ENCODE measurements around the gene CEACAM4. TPM values are rescaled to one million over a fixed set of nuclear protein-coding genes. Genes with fewer than 3 reads are reported as not detected.

Gene CEACAM4
- total and polyA plus RNA-seq, 12 donors = 0.23 to 0.66 (median 0.45) TPM; not detected in 4

DNA sequence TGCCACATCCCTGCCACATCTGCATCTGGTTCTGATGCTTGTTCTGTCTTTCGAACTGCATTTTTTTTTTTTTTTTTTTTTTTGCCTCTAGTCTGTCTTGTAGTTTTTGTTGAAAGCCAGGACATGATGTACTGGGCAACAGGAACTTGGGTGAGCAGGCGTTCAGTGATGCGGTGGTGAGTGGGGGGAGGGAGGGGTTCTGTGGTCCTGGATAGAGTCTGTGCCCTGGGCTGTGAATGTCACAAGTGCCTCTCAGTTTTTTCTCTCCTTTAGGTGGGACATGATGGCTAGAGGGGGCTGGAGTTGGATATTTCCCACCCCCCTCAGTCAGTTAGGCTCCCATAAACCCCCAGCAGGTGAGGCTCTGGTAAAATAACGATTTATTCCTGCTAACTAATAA is 3.5 kb downstream of the CEACAM4 start:
- WGBS, 2 donors = 55 to 62% methylated on average over 4 of the region's 4 CpGs
- DNase-seq = no peak
- H3K36me3 ChIP-seq = no peaks in the 10 kb centered on the region
- peak overlapping the region in 1 of 10 donors; percentile 10 for H3K27ac ChIP-seq
- intact Hi-C loops (cut with DNase I) = no loop called here
- TF ChIP-seq, protein P1, sequence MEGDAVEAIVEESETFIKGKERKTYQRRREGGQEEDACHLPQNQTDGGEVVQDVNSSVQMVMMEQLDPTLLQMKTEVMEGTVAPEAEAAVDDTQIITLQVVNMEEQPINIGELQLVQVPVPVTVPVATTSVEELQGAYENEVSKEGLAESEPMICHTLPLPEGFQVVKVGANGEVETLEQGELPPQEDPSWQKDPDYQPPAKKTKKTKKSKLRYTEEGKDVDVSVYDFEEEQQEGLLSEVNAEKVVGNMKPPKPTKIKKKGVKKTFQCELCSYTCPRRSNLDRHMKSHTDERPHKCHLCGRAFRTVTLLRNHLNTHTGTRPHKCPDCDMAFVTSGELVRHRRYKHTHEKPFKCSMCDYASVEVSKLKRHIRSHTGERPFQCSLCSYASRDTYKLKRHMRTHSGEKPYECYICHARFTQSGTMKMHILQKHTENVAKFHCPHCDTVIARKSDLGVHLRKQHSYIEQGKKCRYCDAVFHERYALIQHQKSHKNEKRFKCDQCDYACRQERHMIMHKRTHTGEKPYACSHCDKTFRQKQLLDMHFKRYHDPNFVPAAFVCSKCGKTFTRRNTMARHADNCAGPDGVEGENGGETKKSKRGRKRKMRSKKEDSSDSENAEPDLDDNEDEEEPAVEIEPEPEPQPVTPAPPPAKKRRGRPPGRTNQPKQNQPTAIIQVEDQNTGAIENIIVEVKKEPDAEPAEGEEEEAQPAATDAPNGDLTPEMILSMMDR (IDR thresholded peaks at IDR 0.05) = no peak
- H3K4me1 ChIP-seq = peaks cover 0 to 48% (median 0%) of the 10 kb centered on the region in 9 donors
- no peaks in the 10 kb centered on the region for H3K9me3 ChIP-seq
- no peak for ATAC-seq
- H3K4me3 ChIP-seq = no peak overlapping the region
- peaks cover 0 to 26% (median 9%) of the 10 kb centered on the region in 7 donors for H3K27me3 ChIP-seq

DNA sequence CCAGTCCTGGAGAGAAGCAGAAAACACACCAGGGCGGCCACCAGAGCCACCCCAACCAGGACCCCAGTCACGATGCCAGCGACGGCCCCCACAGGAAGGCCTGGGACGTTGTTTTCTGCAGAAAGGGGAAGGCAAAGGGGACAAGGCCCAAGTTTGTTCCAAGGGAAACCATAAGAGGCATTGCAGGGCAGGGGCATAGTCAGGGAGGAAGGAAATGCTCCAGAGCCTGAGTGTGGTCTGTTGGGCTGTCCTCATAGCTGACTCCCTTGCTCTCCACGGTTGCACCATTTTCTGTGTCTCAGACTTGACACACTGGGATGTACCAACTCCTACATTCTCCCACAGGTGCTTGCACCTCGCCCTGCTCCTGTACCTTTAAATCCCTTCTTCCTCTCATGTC is 5.2 kb downstream of the CEACAM4 start:
- intact Hi-C loops (cut with DNase I) = no loop called here
- peaks cover 0 to 20% (median 0%) of the 10 kb centered on the region in 7 donors for H3K27me3 ChIP-seq
- no peak overlapping the region for H3K4me3 ChIP-seq
- DNase-seq (no peak), ATAC-seq (peak in 2 of 8 donors; percentile 53 to 58)
- no peaks in the 10 kb centered on the region for H3K9me3 ChIP-seq
- H3K4me1 ChIP-seq = peaks cover 0 to 56% (median 0%) of the 10 kb centered on the region in 9 donors
- no peaks in the 10 kb centered on the region for H3K36me3 ChIP-seq
- peak overlapping the region in 1 of 10 donors; percentile 26 for H3K27ac ChIP-seq
- 42 to 48% methylated on average over 7 of the region's 7 CpGs for WGBS, 2 donors
- TF ChIP-seq, protein P1 (IDR thresholded peaks at IDR 0.05) = no peak

GRCh38 chr19:41621226-41621625 is 5.6 kb downstream of the CEACAM4 start:
- Histone ChIP-seq H3K27ac (peak overlapping the region in 1 of 10 donors; percentile 26), H3K4me3 (no peak overlapping the region), H3K36me3 (no peaks in the 10 kb centered on the region), H3K27me3 (peaks cover 0 to 18% (median 0%) of the 10 kb centered on the region in 7 donors), H3K9me3 (no peaks in the 10 kb centered on the region), H3K4me1 (peaks cover 0 to 60% (median 0%) of the 10 kb centered on the region in 9 donors)
- TF ChIP-seq, protein P1 (IDR thresholded peaks at IDR 0.05) = no peak
- 52 to 56% methylated on average over 4 of the region's 4 CpGs for WGBS, 2 donors
- intact Hi-C loops (cut with DNase I) = no loop called here
- DNase-seq (no peak), ATAC-seq (peak in 1 of 8 donors; percentile 32)

- 69 to 74% methylated on average over 5 of the region's 5 CpGs for WGBS, 2 donors
- Histone ChIP-seq H3K36me3 (no peaks in the 10 kb centered on the region), H3K4me3 (no peak overlapping the region), H3K9me3 (no peaks in the 10 kb centered on the region), H3K27ac (no peak overlapping the region), H3K4me1 (peaks cover 0 to 61% (median 0%) of the 10 kb centered on the region in 9 donors), H3K27me3 (peaks cover 0 to 18% (median 0%) of the 10 kb centered on the region in 7 donors)
- TF ChIP-seq, protein P1 (IDR thresholded peaks at IDR 0.05) = no peak
- intact Hi-C loops (cut with DNase I) = no loop called here
- DNase-seq (no peak), ATAC-seq (no peak)
Observed at GRCh38 chr19:41620171-41620570, 6.7 kb downstream of the CEACAM4 start.
